Regular cardiac myocyte (primary cell): ENCODE measurements around the gene PTPRE. TPM values are rescaled to one million over a fixed set of nuclear protein-coding genes. Genes with fewer than 3 reads are reported as not detected.

Source experiments
- total RNA-seq: library from RNA; depleted of rRNA; stranded (reverse); fragments of >200 nt; gene quantifications from 2 replicates; pipeline ENCODE4 v1.2.3, GENCODE V29; 2014

The PTPRE gene, protein sequence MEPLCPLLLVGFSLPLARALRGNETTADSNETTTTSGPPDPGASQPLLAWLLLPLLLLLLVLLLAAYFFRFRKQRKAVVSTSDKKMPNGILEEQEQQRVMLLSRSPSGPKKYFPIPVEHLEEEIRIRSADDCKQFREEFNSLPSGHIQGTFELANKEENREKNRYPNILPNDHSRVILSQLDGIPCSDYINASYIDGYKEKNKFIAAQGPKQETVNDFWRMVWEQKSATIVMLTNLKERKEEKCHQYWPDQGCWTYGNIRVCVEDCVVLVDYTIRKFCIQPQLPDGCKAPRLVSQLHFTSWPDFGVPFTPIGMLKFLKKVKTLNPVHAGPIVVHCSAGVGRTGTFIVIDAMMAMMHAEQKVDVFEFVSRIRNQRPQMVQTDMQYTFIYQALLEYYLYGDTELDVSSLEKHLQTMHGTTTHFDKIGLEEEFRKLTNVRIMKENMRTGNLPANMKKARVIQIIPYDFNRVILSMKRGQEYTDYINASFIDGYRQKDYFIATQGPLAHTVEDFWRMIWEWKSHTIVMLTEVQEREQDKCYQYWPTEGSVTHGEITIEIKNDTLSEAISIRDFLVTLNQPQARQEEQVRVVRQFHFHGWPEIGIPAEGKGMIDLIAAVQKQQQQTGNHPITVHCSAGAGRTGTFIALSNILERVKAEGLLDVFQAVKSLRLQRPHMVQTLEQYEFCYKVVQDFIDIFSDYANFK
- total RNA-seq: 1.7 and 3.9 TPM in 2 replicates

DNA sequence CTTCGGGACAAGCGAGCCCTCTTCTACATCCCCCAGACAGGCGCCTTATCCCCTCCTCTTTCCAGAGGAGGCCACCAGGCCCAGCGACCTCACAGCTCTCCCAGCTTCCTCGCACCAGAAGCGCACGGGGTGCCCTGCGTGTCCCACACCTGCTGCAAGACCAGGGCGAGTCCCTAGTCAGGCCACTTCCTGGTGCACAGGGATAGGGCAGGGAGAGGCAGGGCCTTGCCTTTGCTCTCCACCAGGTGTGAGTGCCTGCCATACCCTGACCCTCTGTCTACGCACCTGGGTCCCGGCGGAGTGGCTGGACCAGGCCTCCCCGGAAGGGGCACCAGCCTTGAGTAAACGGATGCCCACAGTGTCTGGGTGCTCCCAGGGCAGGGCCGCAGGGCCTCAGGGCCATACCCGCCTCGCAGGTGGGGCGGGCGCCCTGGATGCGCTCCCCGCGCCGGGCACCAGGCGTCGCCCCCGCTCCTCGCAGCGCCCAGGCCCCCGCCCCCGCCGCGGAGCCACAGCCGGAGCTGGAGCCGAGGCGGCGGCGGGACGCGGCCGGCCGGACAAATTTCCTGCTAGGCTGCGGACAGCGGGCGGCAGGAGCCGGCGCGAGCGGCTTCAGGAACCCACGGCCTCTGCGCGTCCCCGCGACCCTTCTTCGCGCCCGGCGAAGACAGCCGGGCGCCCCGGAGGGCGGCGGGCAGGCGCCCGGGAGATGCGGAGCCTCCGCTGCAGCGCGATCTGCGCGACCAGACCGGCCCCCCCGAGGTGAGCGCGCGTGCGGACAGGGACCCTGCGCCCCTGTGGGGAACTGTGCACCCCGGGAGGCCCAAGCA, at the start of gene PTPRE:
Gene PTPRE (plus strand): TSS at position 556 of the 830 bp plus-strand sequence. CDS start 133,779 bp downstream, outside the sequence.

DNA sequence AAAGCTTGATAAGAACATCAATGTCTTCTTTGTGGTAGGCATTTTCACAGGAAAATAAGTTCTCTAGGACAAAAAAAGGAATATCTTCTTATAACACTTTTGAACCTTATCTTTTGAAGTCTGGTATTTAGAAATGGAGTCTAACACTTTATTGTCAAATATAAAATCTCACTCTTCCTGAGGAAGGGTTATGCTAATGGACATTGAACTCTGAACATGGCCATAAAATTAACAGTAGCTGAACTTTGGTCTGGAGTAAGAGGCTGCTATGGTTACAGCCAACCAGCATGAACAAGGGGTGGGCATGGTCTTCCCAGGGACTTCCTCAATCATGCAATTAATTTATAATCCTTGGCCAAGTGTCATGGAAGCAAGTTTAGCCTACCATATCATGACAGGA, 14.2 kb upstream of the PTPRE start, which contains the start of gene CLRN3:
Gene CLRN3 (minus strand): TSS at position 199 of the 400 bp plus-strand sequence. CDS start 157 bp downstream, at position 42.

DNA sequence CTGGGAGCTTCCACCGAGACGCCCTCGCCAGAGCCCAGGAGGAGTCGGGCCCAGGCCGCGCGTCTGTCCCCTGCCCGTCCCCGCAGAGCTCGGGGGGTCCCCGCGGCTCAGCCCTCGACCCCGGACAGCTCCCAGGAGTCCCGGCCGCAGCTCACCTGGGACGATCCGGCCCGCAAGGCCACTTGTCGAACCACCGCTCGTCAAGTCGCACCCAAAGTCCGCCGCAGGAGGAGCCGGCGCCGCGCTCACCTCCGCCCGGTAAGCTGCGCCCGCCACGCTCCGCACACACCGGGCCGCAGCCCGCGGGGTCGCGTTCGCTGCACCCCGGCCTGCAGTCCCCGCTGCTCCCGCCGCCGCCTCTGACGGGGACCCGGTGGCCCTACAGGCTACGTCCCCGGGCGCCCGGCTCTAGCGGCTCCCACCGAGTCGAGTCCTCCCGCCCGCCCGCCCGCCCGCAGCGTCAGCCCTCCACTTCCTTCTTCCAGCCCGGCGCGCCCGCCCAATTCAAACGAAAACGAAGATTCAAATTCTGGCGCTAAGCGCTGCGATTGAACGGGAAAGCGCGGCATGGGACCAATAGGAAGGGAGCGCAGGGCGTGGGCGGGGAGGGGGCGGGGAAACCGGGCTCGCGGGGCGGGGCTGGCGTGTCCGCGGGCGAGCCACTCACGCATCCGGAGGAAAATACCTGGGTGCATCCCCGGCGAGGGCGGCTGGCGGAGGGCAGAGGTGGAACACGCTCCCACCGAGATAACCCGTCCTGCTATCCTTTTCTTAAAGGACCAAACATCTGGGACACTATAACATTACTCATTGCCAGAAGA, 219.3 kb downstream of the PTPRE start, which contains the start of gene MKI67:
Gene MKI67 (minus strand): TSS at position 480 of the 821 bp plus-strand sequence. CDS start 756 bp downstream, outside the sequence.

Other genes starting within 250 kb of the PTPRE start
- not detected in 2 replicates for gene FOXI2, start 169.9 kb upstream of the PTPRE start, total RNA-seq
- not detected in 2 replicates for gene CLRN3, start 14.2 kb upstream of the PTPRE start, total RNA-seq
- gene MKI67, start 219.3 kb downstream of the PTPRE start, total RNA-seq: 1.1 and 20.3 TPM in 2 replicates